NCI-H128 (cell line): ENCODE data around the gene POMGNT2.
"Not testable (repeated sequence)": the region's sequence is repeated elsewhere in the genome, so short reads cannot be mapped to it uniquely, and the experiment has no call there.

Source experiments
- DNase-seq: peaks from one replicate; lab custom pipeline; 2025; ENCODE audit not compliant: unreplicated experiment; lab: John Stamatoyannopoulos, UW

Gene POMGNT2

DNA sequence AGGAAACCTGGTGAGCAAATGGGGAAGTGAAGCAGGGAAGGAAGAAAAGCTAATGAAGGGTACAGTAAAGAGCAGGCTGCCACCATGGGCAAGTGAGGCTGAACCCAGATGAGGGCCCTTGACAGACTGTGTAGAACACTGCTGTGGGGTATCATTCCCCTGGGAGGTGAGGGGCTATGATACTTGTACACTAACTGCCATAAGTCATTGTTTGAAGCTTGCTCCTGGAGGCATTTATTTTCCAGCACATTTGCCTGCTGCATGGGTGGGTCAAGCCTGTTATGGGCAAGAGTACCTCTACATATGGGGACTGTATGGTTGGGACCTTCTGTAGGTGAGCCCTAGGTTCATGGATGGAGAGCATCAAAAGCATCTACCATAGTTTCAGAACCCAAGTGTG is 57.4 kb downstream of the POMGNT2 start:
- no peak for DNase-seq

GRCh38 chr3:43046583-43046982 is 59.3 kb downstream of the POMGNT2 start:
- DNase-seq, result no peak

DNA sequence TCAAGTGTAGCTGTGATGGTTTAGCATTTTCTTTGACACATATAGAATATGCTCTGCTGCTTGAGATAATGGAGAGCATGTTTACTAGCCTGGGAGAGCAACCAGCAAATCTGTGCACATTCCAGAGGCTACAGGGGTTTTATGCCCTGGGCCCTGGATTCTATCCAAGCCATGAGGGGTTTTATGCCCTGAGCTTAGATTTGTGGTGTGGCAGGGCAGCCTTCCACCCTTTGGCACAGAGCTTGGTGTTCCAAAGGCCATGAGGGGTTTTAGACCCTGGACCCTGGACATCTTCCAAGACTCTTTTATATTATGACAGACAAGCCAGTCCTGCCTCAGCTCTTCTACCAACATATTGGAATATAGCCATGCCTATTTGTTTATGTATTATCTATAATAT is 60.8 kb downstream of the POMGNT2 start:
- DNase-seq, result not testable (repeated sequence)

- no peak for DNase-seq
Observed at GRCh38 chr3:43043793-43044192, 62.1 kb downstream of the POMGNT2 start.

DNA sequence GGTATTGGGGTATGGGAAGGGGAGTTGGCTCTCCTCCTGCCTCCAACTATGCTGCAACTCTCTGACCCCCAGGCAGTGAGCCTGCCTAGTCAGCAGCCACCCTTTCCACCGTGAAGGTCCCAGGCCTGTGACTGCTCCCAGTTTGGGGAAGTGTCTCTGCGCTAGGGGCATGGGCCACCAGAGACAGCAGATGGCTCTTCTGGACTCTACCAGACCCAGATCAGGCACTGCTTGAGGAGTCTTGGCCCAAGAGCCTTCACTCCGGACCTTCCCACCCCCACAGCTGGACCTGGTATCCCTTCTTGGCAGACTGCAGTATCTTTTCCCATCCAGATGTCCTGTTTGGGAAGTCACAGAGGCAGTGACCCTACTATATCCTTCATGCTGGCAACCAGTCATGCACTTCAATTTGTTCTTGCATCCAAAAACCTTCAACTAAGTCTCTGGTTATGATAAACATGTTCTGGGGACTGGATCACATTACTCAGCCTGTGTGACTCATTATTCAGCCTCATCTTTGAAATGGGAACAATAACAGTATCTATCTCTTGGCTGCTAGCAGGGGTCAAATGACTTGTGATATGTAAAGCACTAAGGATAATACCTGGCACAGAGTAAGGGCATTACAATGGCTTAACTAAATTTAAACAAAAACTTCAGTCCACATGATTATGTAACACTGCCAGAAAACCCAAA is 62.7 kb downstream of the POMGNT2 start:
- DNase-seq, result no peak

DNA sequence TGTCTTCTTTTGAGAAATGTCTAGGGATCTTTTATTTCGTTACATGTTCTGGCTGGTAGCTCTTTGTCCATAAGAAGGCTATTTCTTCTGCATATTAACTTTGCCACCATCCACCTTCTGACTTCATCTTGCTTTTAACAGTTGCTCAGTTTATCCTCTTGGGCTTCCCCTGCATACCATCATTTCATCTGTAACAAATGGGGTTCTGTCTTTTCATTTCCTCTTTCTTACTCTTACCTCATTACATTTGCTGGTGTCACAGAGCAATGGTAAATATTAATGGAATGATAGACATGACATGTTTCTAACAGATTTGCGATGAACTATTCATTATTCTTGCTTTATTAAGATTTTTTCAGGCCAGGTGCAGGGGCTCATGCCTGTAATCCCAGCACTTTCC is 64.4 kb downstream of the POMGNT2 start:
- DNase-seq, result no peak

DNA sequence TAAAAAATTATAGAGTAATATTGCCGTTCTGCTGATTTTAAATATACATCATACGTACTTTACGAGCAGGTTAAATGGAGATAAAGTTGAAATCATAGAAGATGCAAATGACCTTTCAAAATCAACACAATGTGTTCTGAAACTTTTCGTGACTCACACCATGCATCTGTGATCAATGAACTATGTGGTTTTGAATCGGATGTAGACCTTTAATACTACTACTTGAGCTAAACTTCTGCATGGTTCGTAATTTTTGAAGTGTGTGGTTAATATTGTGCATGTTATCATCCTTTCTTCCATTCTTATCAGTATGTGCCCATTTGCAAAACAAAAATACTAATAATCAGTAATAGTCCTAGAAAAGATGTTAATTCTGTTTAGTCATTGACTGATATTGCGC is 67.9 kb downstream of the POMGNT2 start:
- DNase-seq, result no peak

GRCh38 chr3:43036621-43037423 is 69.1 kb downstream of the POMGNT2 start:
- DNase-seq, result no peak

DNA sequence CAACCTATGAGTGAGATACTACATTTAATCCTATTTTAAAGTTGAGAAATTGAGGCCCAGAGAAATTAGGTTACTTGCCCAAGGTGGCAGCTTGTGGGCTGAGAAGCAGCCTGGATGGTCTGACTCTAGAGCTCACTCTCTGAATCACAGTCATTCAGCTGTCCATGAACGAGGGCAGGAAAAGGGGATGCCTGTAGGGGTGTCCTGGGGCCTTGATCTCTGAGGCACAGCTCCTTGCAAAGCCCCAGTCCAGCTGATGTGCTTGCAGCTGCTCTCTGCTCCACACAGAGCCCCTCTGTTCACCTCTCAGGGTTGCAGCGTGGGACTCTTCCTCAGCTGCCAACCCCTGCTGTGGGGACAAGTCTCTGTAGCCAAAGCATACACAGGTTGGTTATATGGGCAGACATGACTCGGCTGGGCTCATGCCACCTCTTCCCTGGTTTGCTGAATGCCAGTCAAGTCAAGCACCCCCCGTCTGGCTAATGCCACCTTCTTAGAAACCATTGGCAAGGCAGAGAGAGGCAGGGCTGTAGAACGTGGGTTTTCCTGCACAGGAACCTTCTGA is 70.0 kb downstream of the POMGNT2 start:
- DNase-seq, result no peak

- DNase-seq, result no peak
Observed at GRCh38 chr3:43034911-43035310, 71.0 kb downstream of the POMGNT2 start.

DNA sequence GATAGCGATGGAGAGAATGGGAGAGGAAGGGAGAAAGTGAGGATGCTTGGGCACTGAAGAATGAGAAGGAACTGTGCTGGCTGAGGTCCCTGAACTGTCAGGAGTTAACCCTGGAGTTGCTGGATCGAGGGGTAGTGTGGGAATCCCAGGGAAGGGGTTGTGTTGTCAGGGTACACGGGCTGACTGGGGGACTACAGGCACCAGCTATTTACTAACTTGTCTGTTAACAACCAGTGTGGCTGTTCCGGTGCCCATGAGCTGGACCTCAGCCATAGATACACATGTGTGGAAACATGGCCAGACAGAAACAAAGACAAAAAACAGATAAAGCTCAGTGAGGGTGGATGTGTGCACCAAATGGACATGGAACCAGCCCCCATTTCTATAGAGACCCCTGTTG is 71.7 kb downstream of the POMGNT2 start:
- DNase-seq, result no peak

DNA sequence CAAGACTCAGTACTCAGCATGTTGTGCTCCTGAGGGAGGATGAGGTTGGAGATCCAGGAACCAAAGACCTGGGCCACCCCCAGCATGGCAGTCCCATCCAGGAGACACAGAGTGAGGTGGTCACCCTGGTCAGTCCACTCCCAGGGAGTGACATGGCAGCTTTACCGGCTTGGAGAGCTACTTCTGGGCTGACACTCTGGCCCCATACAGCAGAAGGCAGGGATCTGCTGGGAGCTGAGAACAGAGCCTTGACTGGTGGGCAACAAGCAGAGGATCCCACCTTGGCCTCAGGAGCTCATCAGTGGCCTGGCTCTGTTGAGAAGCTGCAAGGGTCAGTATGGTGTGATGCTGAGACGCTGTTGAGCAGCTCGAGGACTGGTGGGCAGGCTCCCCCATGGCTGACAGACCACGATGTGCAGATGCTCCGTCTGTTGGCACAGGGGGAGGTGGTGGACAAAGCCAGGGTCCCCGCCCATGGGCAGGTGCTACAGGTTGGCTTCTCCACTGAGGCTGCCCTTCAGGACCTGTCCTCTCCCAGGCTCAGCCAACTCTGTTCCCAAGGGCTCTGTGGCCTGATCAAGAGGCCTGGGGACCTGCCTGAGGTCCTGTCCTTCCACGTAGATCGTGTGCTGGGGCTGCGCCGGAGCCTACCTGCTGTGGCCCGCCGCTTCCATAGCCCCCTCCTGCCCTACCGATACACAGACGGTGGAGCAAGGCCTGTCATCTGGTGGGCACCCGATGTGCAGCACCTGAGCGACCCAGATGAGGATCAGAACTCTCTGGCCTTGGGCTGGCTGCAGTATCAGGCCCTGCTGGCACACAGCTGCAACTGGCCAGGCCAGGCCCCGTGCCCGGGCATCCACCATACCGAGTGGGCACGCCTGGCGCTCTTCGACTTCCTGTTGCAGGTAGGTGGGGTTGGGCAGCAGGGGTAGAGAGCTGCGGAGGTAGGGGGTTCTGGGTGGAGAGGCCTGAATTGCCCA is 72.9 kb downstream of the POMGNT2 start:
- DNase-seq, result no peak

DNA sequence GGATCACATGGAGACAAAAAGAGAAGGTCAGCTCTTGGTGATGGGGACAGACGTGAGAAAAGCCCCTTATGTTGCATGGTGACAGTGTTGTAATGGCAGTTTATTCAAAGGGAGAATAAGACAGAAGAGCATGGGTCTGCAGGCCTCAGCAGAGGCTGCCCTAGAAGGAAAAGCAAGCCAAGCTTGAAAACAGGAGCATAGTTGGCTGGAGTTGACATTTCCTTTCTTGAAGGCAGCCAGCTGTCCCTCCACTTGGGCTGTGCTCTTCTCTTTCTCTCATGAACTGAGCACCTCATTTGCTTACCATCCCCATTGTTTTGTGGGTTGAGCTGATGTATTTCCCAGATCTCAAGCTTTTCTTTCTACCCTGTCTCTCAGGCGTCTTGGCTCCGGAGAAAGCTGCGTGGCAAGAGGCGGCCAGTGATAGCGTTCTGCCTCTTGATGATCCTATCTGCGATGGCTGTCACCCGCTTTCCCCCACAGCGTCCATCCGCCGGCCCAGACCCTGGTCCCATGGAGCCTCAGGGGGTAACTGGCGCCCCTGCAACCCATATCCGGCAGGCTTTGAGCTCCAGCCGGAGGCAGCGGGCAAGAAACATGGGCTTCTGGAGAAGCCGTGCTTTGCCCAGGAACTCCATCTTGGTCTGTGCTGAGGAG is 73.9 kb downstream of the POMGNT2 start:
- no peak for DNase-seq

- no peak for DNase-seq
Observed at GRCh38 chr3:43031485-43031884, 74.4 kb downstream of the POMGNT2 start.

GRCh38 chr3:43030162-43030935 is 75.5 kb downstream of the POMGNT2 start:
- no peak for DNase-seq
